ENCODE data around the gene USP19.

USP19 gene

DNA sequence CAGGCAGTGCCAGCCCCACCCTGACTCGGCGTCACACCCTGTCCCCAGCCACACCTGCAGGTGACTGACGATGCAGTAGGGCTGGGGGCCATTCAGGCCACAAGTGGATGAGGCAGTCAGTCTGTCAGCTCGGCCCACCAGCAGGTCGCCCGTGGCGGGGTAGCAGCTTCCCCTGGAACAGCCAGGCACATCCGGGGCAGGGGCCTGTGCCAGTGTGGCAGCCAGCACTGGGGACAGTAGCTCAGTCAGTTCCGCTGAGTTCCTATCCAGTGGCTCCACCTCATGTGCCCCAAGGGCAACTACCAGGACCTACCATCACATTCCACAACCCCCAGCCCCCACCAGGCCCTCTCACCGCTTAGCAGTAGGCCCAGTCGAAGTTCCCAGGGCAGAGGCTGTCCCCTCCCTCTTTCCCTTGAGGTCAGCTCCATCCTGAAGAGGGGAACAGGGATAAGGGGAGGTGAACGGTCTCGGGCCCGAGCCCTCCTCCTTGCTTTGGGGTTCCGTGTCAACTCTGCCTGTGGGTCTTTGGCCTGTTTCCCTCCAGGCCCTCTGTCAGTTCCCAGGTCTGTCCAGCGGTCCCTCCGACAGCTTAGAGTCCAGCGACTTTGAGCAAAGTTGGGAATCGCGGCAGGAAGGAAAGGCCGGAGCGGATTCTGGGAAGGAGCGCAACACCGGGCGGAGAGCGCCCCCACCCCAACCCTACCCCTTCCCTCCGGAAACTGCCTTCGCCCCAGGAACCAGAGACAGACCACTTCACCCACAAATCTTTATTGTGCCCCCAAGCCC, 12.0 kb upstream of the USP19 start, which contains the start of gene LAMB2:
LAMB2 (minus strand) TSS at position 614 of the 789 bp plus-strand sequence; CDS start at position 431, 183 bp downstream.
- peak; percentile 92 for DNase-seq

DNA sequence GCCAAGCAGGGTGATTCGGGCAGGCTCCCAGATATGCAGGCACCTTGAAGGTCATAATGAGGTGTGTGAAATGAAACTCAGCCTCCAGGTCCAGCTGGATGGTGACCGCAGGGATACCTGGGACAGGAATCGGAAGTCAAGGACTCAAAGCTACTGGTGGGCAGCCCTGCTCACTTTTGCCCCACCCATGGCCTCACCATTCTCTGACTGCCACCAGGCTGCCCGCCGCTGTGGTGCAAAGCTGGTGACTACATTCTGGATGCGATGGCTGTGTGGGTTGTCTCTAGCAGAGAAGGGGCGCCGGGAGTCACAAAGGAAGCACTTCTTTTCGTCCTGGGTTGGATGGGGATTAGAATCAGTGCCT, 11.4 kb upstream of the USP19 start:
- DNase-seq: no peak

DNA sequence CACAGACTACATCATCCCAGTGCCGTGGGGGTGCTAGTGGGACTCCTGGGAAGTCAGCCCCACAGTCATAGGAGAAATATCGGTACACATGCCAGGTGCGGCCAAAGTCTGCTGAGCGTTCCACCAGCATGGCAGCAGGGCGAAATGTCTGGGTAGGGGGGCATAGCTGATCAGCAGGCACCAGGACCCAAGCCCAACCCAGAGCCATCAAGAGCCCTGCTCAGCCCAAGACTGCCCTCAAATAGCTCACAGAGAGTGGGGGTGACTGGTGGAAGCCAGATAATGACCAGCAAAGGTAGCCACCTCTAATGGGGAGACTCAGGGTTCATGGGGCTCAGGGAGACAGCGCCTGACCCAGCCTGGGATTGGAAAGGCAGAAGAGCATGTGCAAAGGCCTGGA, 11.0 kb upstream of the USP19 start:
- no peak for DNase-seq

DNA sequence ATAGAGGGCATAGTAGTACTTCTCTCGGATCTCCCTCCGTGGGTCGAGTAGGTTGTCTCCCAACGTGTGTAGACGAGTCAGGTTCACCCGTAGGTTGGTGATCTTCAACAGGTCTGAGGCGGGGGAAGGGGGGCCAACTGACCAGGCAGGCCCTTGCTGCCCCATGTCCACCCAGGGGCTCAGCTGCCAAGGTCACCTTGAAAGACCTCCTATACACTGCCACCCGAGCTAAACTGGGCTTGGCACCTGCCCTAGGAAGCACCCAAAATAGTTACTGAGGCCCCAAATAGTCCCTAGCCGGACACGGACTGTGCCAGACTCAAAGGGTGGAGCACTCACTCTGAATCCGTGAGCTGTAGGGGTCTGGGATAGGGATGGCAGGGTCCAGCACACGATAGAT, 10.4 kb upstream of the USP19 start:
- DNase-seq: no peak

DNA sequence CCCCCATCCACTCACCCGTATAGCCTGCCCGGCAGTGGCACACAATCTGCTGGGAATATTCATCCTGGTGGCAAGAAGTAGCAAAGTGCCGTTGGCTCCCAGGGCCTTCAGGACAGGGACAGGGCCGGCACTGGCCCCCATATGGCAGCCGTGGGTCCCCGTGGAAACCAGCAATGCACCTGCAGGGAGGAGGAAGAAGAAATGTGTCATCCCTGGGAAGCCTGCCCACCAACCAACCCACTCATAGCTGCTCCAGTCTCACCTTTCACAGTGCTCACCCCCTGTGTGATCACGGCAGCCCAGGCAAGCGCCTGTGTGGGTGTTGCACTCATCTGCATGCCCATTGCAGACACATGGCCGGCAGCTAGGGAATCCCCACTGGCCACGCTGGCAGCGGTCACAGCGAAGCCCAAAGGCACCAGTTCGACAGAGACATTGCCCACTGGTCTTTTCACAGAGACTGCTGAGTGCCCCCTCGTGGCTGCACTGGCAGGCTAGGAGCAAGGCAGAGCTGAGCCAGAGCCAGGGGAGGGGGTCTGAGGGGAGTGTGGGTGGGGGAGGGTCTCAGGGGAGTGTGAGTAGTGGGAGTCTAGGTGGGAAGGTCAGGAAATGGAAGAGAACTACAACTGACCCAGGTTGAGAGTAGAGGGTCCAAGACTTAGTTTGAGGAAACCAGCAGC, 4.5 kb upstream of the USP19 start:
- no peak for DNase-seq

DNA sequence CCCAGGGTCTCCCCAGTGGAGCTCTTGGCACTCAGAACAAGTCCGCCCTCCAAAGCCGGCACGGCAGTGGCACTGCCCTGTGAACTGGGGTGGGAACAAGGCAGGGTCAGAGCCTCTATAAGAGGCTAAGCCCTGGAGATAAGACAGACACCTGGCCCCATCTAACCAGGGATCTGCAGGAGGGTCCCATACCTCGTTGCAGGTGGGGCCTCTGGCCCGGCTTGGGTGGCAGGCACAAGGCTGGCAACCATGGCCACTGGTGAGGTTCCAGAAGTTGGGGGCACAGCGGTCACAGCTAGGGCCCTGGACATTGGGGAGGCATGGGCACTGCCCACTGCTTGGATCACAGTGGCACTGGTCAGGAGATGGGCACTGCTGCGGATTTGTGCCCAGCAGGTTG, 3.6 kb upstream of the USP19 start:
- no peak for DNase-seq

DNA sequence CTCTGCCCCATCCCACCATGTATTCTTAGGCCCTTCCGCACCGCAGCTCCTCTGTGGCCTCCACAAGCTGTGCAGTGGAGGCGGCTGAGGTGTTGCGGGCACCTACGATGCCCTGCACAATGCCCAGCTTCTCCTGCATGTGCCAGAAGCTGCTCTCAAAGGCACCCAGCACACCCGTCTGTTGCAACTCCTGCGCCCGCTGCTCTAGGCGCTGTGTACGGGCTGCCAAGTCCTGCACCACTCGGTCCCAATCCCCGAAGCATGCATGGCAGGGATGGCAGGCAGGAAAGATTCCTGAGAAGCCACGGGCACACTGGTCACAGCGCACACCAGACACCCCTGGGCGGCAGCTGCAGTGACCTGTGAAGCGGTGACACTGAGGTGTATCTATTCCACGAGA, 3.1 kb upstream of the USP19 start:
- DNase-seq: no peak

DNA sequence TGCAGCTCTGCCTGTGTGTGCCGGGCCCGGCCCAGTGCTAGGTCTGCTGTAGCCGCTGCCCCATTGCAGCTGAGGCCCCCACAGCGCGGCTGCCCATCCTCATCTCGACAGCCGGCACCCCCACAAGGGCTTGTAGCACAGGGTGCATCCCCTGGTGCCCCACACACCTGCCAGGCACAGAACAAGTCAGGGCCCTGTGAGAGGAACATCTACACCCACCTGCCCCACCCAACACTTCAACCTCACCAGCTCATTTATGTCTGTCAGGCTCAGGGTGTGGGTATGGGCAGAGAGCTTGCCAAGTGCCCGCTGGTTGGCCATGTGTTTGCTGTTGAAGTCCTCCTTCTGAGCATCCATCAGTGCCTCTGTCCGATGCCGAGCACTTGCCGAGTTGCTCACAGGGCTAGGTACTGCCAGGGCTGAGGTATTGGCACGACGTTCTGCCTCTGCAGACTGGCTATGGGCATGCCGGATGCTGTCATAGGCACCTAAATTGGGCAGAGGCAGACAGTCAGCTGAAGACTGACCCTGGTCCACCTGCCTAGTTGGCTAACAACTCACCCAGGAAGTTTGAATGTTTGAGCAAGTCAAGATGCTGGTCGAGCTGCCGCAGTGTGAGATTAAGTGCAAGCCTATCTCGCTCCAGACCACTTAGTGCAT, 2.4 kb upstream of the USP19 start:
- DNase-seq: no peak

DNA sequence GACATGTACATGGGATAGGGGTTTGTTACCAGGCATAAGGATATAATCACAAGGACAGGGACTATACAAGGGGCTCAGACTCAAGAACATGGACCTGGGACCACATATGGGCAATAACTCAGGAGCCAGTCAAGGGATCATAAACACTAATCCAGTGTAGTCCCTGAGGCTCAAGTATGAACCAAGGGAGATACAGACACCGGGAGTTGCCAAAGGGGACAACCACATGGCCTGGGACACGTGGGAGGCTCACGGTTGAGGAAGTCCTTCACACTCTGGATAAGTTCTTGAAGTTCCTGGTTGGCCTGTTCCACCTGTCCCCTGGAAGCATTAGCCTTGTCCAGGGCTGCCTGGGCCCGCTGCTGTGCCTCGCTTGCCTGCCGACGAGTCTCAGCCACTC, 1.8 kb upstream of the USP19 start:
- DNase-seq: no peak

DNA sequence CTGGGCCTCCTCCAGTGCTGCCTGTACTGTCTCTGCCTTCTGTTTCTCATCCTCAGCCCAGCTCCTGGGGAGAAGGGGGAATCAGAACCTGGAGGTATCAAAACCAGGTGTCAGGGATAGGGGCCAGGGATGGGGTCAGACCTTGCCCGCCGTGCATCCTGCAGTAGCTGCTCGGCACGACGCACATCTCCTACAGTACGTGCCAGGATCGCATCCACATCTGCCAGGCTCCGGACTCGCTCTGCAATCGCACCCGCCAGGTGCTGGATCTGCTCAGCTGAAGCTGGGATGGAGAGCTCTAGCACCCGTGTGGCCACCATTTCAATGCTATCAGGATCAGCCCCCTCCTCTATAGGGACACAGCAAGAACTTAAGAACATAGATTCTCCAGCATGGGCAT, 1.4 kb upstream of the USP19 start:
- no peak for DNase-seq

DNA sequence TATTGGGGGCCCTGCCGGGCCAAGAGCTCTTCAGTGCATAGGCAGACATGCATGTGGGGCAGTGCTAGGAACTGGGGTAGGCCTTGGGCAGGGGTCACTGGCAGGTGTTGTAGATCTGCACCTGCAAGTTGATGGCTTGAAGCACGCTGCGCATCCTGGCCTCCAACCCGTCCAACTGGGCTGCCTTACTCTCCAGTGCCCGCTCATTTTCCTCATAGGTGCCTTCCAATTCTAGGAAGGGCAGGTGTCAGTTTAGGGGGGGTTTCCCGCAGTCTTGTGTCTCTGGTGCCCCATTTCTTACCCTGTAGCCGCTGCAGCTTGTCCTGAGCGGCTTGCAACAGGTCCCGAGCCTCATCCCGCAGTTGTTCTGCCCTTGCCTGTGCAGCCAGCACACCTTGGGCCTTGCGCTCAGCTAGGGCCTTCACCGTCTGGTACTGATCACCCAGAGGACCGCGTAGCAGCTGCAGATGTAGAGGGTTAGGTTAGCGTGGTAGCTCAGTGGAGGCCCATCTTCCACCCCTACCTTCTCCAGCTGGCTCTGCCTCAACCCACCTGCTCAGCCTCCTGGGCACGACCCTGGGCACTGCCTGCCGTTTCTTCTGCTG, 611 bp upstream of the USP19 start:
- no peak for DNase-seq

DNA sequence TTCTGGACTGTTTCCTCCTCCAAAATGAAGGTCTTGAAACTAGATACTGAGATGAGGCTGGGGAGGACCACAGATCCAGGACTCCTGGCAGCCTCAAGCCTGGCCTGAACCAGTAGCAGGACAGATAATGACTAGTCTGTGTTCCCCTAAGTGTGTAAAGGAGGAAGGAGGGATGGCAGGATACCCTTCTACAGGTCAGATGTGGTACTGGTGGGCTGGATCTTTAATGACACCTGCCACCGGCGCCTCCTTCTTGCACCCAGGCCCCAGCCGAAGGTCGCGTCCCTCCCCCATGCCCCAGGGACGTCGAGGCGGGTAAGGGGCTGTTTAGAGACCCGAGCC, 556 bp downstream of the USP19 start:
- DNase-seq: no peak

DNA sequence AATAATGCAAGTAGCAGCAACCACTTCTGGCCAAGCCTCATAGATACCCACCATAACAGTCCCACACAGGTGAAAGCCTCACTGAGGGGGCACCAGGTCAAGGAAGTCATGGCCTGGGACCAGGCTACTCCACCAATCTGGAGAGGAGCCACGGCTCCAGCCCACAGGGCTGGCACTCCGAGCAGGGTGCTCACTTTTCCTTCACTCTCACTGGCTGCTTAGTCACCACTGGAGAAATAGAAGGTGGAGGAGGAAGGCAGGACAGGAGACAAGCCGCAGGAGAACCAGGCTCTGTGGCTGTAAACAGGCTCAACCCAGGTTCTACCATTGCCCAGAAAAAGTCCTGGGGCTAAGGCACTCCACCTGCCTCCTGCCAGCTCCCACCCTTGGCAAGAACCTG, 1.2 kb downstream of the USP19 start:
- no peak for DNase-seq

DNA sequence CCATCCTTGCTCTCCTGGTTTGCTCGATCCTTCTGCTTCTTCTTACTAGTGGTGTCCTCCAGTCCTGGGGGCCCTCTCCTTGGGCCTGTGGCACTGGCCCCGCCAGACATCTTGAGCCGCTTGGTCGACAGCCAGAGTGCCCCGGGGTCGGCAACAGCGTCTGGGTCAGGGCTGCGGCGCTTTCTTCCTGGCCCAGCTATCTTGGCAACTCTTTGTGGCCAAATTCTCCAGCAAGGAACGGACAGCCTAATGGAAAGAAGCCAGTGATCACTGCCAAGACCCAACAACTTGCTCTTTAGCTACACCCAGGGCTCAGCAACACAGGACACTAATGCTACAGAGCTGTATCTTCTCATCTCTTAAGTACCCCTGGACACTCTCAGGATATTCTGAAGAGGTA, 1.6 kb downstream of the USP19 start:
- DNase-seq: no peak

DNA sequence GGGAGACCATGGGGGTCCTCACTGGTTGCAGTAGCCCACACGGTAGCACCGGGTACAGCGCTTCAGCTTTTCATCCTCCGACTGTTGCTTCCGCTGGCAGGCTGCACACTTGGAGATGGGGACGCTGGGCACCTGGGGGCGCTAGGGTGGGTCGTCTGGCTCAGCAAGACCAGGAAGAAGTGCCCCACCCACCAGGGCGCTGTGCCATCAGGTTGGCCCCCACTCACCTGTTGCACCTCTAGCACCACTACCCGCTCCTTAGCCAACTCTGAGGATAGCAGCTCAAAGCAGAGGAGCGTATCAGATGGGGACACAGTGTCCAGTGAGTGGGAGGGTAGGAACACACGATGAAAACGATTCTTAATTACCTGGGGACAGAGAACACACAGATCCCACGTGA, 8.4 kb downstream of the USP19 start:
- DNase-seq: no peak

DNA sequence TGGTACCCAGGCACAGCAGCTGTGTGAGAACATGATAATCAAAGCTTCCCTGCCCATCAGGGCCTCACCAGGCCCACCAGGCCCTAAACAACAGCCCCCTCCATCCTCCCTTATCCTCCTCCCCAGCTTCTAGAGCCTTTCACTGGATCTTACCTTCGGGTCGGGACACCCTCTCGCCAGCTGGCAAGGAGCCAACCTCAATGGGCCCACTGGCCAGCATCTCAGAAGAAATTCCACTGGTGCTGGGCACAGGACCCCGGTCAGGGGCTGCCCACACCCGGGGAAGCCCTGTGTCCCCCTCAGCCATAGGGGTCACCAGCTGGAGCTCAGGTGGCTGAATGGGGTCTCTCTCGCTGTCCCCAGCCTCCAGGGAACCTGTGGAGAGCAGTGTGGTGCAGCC, 9.3 kb downstream of the USP19 start:
- no peak for DNase-seq

DNA sequence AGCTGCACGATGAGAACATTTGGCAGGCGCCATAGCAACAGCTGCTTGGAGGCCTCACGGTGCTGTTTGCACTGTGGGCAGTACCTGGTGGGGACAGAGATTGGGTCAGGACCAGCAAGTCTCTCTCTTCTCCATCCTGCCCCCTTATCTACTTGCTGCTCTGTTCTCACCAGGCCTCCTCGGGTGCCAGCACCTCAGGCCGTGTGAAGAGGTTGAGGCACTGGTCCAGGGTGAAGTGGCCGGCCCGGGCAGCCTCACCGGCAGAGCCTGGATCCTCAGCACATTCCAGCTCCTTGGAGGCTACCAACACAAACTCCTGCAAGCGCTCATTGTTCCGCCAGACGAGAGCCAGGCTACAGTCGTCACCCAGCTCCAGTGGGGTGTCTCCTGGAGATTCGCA, 9.8 kb downstream of the USP19 start:
- DNase-seq: no peak

DNA sequence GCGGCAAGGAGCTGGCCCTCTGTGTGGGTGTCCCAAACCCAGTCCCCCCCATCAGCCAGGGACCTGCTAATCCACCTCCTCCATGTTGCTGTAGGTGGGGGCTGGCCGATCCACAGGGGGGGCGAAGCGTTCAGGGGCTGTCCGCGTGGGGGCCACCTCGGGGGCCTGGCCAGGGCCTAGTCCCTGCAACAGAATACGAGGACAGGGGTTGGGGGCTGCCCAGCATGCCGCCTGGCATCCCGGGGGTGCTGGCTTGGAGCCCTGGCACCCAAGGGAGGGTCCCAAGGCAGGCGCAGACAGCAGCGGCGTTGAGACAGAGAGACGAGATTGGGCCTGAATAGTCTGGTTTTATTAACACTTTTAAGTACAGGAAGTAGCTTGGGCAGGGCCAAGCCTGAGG, 12.3 kb downstream of the USP19 start:
- DNase-seq: no peak

DNA sequence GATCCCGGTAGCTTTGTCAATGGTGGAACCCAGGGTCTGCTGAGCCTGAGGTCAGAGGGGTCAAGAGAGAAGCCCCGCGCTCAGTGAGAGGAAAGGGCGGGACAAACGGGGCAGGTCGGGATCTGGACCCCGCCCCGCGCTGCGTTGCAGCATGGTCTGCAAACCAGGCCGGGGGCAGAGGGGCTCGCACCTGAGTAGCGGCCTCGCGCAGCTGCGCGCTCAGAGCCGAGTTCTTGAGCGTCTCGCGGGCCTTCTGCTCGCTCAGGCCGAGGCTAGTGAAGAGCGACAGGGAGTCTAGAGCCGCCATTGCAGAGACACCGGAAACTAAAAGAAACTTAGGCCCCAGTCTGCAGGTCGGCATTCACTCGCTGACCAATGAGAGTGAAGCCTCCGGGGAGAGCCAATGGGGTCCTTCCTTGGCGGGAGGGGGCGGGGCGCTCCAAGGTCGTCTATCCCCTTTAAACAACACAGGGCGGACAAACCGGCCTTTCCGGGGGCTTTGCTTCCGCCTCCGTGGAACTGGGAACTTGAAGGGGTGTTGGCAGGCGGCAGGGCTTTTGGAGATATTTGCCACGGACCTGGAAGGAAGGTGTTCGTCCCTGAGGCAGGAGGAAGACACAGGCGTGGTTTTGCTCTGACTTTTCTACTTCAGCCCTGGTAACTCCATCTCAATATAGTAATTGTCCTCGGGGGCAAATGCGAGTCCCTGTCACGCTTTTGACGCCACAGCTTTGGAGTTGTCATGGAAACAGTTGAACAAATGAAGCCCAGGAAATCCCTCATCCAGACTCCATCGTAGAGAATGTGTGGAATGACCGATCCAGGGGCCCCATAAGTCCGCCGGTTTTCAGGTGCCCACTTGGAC, 16.0 kb downstream of the USP19 start, which contains the start of gene QARS1:
QARS1 (minus strand) TSS at position 331 of the 865 bp plus-strand sequence; CDS start at position 307, 24 bp downstream.
- DNase-seq: peak; percentile 98

DNA sequence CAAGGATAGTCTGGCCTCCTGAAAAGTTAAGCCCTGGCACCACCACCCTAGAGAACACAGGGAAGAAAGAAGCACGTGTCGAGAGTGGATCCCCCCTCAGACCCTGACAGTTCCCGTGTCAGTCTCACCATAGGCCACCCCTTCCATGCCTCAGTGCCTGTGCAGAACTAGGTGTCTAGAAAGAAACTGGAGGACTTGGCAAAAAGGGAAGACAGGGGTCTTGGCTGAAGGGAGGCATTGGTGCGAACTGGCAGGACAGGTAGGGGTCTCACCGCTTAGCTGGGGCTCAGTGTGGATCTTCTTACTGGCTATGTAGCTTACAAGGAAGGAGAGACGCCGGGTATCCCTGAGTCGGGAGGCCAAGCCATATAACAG, 16.6 kb downstream of the USP19 start:
- no peak for DNase-seq

DNA sequence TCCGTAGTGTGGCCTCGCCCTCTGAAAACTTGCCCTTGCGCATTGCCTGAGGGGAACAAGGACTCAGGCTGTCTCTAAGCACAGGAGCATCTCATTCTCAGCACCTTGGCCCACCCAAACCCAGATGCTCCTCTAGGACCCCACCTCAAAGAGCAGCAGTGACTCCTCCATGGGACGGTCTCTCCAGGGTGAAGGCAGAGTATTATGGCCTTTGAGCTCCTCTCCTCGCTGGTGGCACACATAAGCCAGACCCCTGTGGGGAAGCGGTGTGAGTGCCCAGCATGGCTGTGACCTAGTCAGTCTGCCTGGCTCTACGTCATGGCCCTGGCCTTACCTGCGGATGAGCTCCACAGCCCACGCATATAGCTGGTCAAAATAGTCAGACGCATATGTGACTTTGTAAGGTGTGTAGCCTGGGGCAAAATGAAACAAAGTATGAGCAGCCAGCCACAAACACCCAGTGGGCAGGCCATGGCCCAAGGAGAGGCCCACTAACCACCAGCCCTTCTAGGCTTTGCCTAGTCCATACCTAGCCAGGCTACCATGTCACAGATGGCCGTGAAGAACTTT, 20.5 kb downstream of the USP19 start:
- no peak for DNase-seq

DNA sequence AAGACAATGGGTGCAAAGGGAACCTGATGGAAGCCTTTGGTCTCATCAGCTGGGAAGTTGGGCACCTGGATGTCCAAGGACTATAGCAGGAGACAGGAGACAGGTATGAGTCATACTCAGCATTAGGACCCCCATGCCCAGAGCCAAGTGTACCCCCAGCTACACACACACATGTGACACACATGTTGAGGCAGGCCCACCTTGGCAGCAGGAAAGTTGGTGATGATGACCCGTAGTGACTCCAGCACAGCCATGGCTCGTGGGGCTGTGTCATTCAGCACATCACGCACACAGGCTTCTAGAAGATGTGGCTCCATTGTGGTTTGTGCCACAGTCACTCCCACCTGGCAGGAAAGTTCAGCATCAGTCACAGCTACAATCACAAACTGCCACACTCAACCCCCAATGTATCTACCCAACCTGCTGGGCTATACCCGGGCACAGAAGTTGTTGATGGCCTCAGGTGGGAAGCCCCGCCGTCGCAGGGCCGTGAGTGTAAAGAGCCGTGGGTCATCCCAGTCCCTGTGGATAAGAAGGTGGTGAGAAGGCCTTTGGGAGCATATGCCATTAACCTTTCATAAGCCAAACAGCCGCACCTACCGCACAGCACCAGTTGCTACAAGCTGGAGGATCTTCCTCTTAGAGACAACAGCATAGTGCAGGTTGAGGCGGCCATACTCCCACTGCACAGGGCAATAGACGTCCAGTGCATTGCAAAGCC, 21.6 kb downstream of the USP19 start:
- DNase-seq: no peak

Data from eye (tissue), 1 donor.